Fibroblast of lung (primary cell): ENCODE data around the gene RNF181. TPM values are rescaled to one million over a fixed set of nuclear protein-coding genes. Genes with fewer than 3 reads are reported as not detected.

Experiments
- DNase-seq, 2 donors: peaks; one replicate each; pipeline versions ENCODE4 v3.0.0 to v3.0.0-alpha.2; 2010; ENCODE audit warnings: low read depth in 2 of 2
- H2AFZ ChIP-seq: 2 replicates; pipeline ENCODE4 v1.5.1; 2012; ENCODE audit warnings: low read length, control low read depth, inconsistent platforms
- H3K27ac ChIP-seq: 2 replicates; pipeline ENCODE4 v1.5.1; 2011; ENCODE audit warnings: low read length, control low read depth; ENCODE audit not compliant: insufficient read depth
- H3K27me3 ChIP-seq: 2 replicates; pipeline ENCODE4 v1.5.1; 2011; ENCODE audit warnings: mild to moderate bottlenecking, low read length; ENCODE audit not compliant: control insufficient read depth, insufficient read depth
- H3K36me3 ChIP-seq: 2 replicates; pipeline ENCODE4 v1.5.1; 2011; ENCODE audit warnings: low read length; ENCODE audit not compliant: control insufficient read depth, insufficient read depth
- H3K4me1 ChIP-seq: 2 replicates; pipeline ENCODE4 v1.5.1; 2011; ENCODE audit warnings: low read length; ENCODE audit not compliant: control insufficient read depth, insufficient read depth; ENCODE audit errors: extremely low read depth
- H3K4me2 ChIP-seq: 2 replicates; pipeline ENCODE4 v1.5.1; 2011; ENCODE audit warnings: low read length, control low read depth; ENCODE audit not compliant: insufficient read depth; ENCODE audit errors: extremely low read depth
- H3K4me3 ChIP-seq, 4 experiments: fragments of 200-600 bp in 1 of 4; sonication (generic) in 1 of 4; replicated peaks in 1 of 4; 2 replicates each; pipeline ENCODE4 v1.5.1; 2011 to 2016; ENCODE audit warnings: low read length in 4 of 4, low read depth in 3 of 4, mild to moderate bottlenecking in 3 of 4, control low read depth in 2 of 4, inconsistent platforms in 1 of 4, mixed read lengths in 1 of 4; ENCODE audit not compliant: insufficient read depth in 1 of 4; ENCODE audit errors: control extremely low read depth in 1 of 4
- H3K79me2 ChIP-seq: 2 replicates; pipeline ENCODE4 v1.5.1; 2012; ENCODE audit warnings: mild to moderate bottlenecking, low read length, inconsistent platforms; ENCODE audit not compliant: control insufficient read depth, insufficient read depth
- H3K9ac ChIP-seq: 2 replicates; pipeline ENCODE4 v1.5.1; 2011; ENCODE audit warnings: mild to moderate bottlenecking, low read length, control low read depth; ENCODE audit not compliant: insufficient read depth
- H3K9me3 ChIP-seq: 2 replicates; pipeline ENCODE4 v1.5.1; 2012; ENCODE audit warnings: low read depth, low read length; ENCODE audit not compliant: control insufficient read depth, insufficient read depth
- H4K20me1 ChIP-seq: 2 replicates; pipeline ENCODE4 v1.5.1; 2011; ENCODE audit warnings: low read length; ENCODE audit not compliant: control insufficient read depth, insufficient read depth; ENCODE audit errors: extremely low read depth
- EZH2 ChIP-seq: IDR thresholded peaks from 2 replicates; pipeline ENCODE4 v1.5.1; 2012; ENCODE audit warnings: low read length, control low read depth, mild to moderate bottlenecking; ENCODE audit errors: missing control alignments
- polyA plus RNA-seq, 2 donors: library from polyadenylated mRNA; depleted of rRNA in 1 of 2; stranded (reverse) in 1 of 2; unstranded in 1 of 2; fragments of >200 nt; gene quantifications; 2 replicates each; pipeline ENCODE4 v1.2.1, GENCODE V29; 2011 to 2012; ENCODE audit warnings: missing spikeins in 1 of 2
- total RNA-seq: library from RNA; depleted of rRNA; stranded (reverse); fragments of >200 nt; gene quantifications from 2 replicates; pipeline ENCODE4 v1.2.1, GENCODE V29; 2014
- TF ChIP-seq, protein P1 (sequence below), 2 donors: IDR thresholded peaks in 1 of 2; conservative IDR thresholded peaks in 1 of 2; 1 replicate in 1 of 2; 2 replicates in 1 of 2; pipeline ENCODE4 v1.5.1; 2011 to 2012; ENCODE audit warnings: low read length in 2 of 2, control low read depth in 1 of 2, inconsistent platforms in 1 of 2, low read depth in 1 of 2, mild to moderate bottlenecking in 1 of 2

RNF181 gene
- total and polyA plus RNA-seq, 2 donors (not counting 1 experiment from before 2014, with no cell fraction given), result 247 to 276 TPM

DNA sequence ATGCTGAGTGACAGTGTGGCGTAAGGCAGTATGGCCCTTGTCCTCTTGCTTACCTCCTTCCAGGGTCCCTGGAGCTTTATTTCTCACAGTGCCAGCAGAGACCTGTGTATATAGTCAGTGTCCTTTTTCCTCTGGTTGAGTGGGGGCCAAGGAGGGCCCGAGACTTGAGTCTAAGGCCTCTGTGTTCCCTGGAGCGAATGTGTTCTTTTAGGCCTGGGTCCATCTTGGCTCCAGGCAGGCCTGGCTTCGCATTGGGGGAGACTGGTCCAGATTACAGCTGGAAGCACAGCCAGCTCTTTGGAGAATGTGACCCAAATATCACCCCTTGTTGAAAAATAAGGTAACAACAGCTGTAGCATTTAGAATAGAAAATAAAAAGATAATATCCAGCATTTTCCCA, 6.4 kb upstream of the RNF181 start:
- Histone ChIP-seq H4K20me1 (no peaks in the 10 kb centered on the region), H3K9ac (no peak overlapping the region), H3K4me1 (peaks cover 42% of the 10 kb centered on the region), H3K79me2 (peaks cover 8% of the 10 kb centered on the region), H3K27me3 (no peaks in the 10 kb centered on the region), H3K9me3 (no peaks in the 10 kb centered on the region), H3K27ac (peak overlapping the region; percentile 26), H3K4me3 (no peak overlapping the region), H2AFZ (no peak overlapping the region), H3K4me2 (no peak overlapping the region), H3K36me3 (peaks cover 1% of the 10 kb centered on the region)
- TF ChIP-seq, protein P1, sequence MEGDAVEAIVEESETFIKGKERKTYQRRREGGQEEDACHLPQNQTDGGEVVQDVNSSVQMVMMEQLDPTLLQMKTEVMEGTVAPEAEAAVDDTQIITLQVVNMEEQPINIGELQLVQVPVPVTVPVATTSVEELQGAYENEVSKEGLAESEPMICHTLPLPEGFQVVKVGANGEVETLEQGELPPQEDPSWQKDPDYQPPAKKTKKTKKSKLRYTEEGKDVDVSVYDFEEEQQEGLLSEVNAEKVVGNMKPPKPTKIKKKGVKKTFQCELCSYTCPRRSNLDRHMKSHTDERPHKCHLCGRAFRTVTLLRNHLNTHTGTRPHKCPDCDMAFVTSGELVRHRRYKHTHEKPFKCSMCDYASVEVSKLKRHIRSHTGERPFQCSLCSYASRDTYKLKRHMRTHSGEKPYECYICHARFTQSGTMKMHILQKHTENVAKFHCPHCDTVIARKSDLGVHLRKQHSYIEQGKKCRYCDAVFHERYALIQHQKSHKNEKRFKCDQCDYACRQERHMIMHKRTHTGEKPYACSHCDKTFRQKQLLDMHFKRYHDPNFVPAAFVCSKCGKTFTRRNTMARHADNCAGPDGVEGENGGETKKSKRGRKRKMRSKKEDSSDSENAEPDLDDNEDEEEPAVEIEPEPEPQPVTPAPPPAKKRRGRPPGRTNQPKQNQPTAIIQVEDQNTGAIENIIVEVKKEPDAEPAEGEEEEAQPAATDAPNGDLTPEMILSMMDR (conservative IDR thresholded peaks at IDR 0.05 in 1 of 2, IDR thresholded peaks at IDR 0.05 in 1 of 2; ENCODE audit: low read depth in 1 of 2, low read length in 2 of 2), result no peak
- TF ChIP-seq EZH2, result no peak
- no peak for DNase-seq

DNA sequence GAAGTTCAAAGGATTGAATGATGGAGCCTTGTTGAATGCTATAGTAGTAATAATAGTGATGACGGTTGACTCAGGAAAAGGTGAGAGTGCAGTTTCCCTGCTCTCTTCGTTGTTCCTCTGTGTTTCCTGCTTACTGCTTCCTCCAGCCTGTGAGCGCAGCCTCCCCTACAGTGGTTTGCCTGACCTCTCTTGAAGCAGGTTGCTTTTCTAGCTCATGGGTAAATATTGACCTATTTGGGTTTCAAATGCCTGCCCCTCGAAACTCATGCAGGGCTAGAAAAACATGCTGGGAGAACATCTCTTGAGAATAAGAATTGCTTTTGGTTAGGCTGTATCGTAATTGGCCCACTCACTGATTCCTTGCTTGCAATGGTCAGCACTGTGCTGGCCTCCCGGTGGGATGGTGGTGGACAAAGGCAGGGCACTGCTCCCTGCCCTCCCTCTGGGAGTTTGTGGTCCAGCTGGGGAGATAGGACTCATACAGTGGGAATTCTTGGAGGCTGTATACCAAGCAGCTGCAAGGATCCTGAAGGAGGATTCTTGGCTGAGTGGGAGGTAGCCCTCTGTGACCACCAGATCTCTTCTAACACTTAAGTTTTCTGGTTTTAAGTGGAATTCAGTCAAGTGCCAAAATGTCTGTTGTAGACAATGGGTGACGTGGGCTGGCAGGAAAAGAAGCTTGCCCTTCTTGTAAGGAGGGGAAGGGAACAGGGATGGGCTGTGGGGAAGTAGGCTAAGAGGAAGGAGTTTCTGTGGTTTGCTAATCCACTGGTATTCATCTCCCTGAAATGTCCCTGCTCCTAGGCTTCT, 5.4 kb upstream of the RNF181 start:
- no peaks in the 10 kb centered on the region for H4K20me1 ChIP-seq
- peak overlapping the region in 1 of 4 experiments; percentile 14 for H3K4me3 ChIP-seq
- no peaks in the 10 kb centered on the region for H3K27me3 ChIP-seq
- H3K36me3 ChIP-seq, result peaks cover 1% of the 10 kb centered on the region
- H3K4me2 ChIP-seq, result peak overlapping the region; percentile 41
- peak overlapping the region; percentile 78 for H3K27ac ChIP-seq
- peak; percentile 73 to 100 for DNase-seq
- TF ChIP-seq EZH2, result no peak
- TF ChIP-seq, protein P1 (conservative IDR thresholded peaks at IDR 0.05 in 1 of 2, IDR thresholded peaks at IDR 0.05 in 1 of 2; ENCODE audit: low read depth in 1 of 2, low read length in 2 of 2), result no peak
- peaks cover 45% of the 10 kb centered on the region for H3K4me1 ChIP-seq
- peak overlapping the region; percentile 27 for H3K9ac ChIP-seq
- H3K79me2 ChIP-seq, result peaks cover 8% of the 10 kb centered on the region
- H3K9me3 ChIP-seq, result no peaks in the 10 kb centered on the region
- no peak overlapping the region for H2AFZ ChIP-seq

DNA sequence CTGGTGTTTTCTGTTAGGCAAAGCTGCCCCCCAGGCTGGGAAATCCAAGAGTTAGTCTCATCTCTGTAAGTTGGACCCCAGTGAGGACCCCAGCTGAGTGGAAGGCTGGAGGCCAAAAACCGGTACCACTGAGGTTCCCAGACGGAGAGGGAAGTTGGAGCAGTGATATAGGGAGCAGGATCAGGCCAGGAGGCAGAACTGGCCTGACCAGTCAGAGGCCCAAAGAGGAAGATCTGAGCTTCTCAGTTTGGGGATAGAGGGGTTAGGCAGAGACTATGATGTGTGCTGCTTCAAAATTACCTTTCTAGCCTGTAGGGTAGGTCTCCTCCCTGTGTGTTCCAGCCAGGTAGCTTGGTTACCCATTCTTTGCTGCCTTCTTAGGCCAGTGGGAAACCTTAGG, 4.6 kb upstream of the RNF181 start:
- no peak for DNase-seq
- H3K27me3 ChIP-seq, result no peaks in the 10 kb centered on the region
- peak overlapping the region in 1 of 4 experiments; percentile 14 for H3K4me3 ChIP-seq
- no peaks in the 10 kb centered on the region for H4K20me1 ChIP-seq
- no peak for TF ChIP-seq EZH2
- TF ChIP-seq, protein P1 (conservative IDR thresholded peaks at IDR 0.05 in 1 of 2, IDR thresholded peaks at IDR 0.05 in 1 of 2; ENCODE audit: low read depth in 1 of 2, low read length in 2 of 2), result no peak
- peaks cover 1% of the 10 kb centered on the region for H3K36me3 ChIP-seq
- H3K4me1 ChIP-seq, result peaks cover 40% of the 10 kb centered on the region
- no peak overlapping the region for H2AFZ ChIP-seq
- peak overlapping the region; percentile 28 for H3K9ac ChIP-seq
- H3K27ac ChIP-seq, result peak overlapping the region; percentile 78
- H3K4me2 ChIP-seq, result peak overlapping the region; percentile 41
- no peaks in the 10 kb centered on the region for H3K9me3 ChIP-seq
- H3K79me2 ChIP-seq, result peaks cover 11% of the 10 kb centered on the region
